ENCODE results near the gene CD1E. TPM values are rescaled to one million over a fixed set of nuclear protein-coding genes. Genes with fewer than 3 reads are reported as not detected.
"Not testable (repeated sequence)": the region's sequence is repeated elsewhere in the genome, so short reads cannot be mapped to it uniquely, and the experiment has no call there.

The CD1E gene
- polyA plus RNA-seq, 1 of the 3 experiments (the other 2 are of a cell fraction) = not detected

- no peak for TF ChIP-seq TCF12 (IDR thresholded peaks at IDR 0.05)
- TF ChIP-seq ELF1 (IDR thresholded peaks at IDR 0.05) = no peak
- TF ChIP-seq IRF3 (IDR thresholded peaks at IDR 0.05; ENCODE audit: low read depth, low read length) = no peak
- no peak for TF ChIP-seq EZH2phosphoT487 (IDR thresholded peaks at IDR 0.05; ENCODE audit: borderline replicate concordance, low read depth)
- TF ChIP-seq, protein P1, sequence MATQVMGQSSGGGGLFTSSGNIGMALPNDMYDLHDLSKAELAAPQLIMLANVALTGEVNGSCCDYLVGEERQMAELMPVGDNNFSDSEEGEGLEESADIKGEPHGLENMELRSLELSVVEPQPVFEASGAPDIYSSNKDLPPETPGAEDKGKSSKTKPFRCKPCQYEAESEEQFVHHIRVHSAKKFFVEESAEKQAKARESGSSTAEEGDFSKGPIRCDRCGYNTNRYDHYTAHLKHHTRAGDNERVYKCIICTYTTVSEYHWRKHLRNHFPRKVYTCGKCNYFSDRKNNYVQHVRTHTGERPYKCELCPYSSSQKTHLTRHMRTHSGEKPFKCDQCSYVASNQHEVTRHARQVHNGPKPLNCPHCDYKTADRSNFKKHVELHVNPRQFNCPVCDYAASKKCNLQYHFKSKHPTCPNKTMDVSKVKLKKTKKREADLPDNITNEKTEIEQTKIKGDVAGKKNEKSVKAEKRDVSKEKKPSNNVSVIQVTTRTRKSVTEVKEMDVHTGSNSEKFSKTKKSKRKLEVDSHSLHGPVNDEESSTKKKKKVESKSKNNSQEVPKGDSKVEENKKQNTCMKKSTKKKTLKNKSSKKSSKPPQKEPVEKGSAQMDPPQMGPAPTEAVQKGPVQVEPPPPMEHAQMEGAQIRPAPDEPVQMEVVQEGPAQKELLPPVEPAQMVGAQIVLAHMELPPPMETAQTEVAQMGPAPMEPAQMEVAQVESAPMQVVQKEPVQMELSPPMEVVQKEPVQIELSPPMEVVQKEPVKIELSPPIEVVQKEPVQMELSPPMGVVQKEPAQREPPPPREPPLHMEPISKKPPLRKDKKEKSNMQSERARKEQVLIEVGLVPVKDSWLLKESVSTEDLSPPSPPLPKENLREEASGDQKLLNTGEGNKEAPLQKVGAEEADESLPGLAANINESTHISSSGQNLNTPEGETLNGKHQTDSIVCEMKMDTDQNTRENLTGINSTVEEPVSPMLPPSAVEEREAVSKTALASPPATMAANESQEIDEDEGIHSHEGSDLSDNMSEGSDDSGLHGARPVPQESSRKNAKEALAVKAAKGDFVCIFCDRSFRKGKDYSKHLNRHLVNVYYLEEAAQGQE (IDR thresholded peaks at IDR 0.05; ENCODE audit: low read depth, low read length) = no peak
- no peak for TF ChIP-seq SMC3 (IDR thresholded peaks at IDR 0.05; ENCODE audit: low read depth, low read length)
- no peak for TF ChIP-seq JUND (IDR thresholded peaks at IDR 0.05)
- TF ChIP-seq USF1 (IDR thresholded peaks at IDR 0.05; ENCODE audit: borderline replicate concordance, low read depth) = no peak
- TF ChIP-seq, protein P2, sequence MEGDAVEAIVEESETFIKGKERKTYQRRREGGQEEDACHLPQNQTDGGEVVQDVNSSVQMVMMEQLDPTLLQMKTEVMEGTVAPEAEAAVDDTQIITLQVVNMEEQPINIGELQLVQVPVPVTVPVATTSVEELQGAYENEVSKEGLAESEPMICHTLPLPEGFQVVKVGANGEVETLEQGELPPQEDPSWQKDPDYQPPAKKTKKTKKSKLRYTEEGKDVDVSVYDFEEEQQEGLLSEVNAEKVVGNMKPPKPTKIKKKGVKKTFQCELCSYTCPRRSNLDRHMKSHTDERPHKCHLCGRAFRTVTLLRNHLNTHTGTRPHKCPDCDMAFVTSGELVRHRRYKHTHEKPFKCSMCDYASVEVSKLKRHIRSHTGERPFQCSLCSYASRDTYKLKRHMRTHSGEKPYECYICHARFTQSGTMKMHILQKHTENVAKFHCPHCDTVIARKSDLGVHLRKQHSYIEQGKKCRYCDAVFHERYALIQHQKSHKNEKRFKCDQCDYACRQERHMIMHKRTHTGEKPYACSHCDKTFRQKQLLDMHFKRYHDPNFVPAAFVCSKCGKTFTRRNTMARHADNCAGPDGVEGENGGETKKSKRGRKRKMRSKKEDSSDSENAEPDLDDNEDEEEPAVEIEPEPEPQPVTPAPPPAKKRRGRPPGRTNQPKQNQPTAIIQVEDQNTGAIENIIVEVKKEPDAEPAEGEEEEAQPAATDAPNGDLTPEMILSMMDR (IDR thresholded peaks at IDR 0.05) = no peak
- TF ChIP-seq NRF1 (IDR thresholded peaks at IDR 0.05; ENCODE audit: low read depth, low read length) = no peak
- no peak overlapping the region for H3K9ac ChIP-seq
- CTCF ChIA-PET = no interaction called here
- 0% methylated on average over 6 of the region's 6 CpGs for WGBS (ENCODE audit: low lambda C conversion rate)
- no peaks in the 10 kb centered on the region for H3F3A ChIP-seq (replicated peaks; ENCODE audit: insufficient read depth)
- no peak for DNase-seq
- H3K36me3 ChIP-seq (replicated peaks in 1 of 2; ENCODE audit: control insufficient read depth in 1 of 2, insufficient read depth in 2 of 2, low read length in 1 of 2) = no peaks in the 10 kb centered on the region
- no peaks in the 10 kb centered on the region for H3K27me3 ChIP-seq (ENCODE audit: insufficient read depth)
- POLR2A ChIA-PET = no interaction called here
- H4K20me1 ChIP-seq (ENCODE audit: insufficient read depth) = no peaks in the 10 kb centered on the region
- H3K4me3 ChIP-seq (ENCODE audit: low read depth in 2 of 2, low read length in 1 of 2) = no peak overlapping the region
- no peak overlapping the region for H2AFZ ChIP-seq (ENCODE audit: low read depth)
- no peaks in the 10 kb centered on the region for H3K79me2 ChIP-seq (ENCODE audit: insufficient read depth)
- no peak overlapping the region for H3K4me2 ChIP-seq
- H3K9me2 ChIP-seq = no peaks in the 10 kb centered on the region
- H3K27ac ChIP-seq (ENCODE audit: low read depth in 2 of 2, low read length in 1 of 2) = no peak overlapping the region
- no peaks in the 10 kb centered on the region for H3K9me3 ChIP-seq
- H3K4me1 ChIP-seq (ENCODE audit: control insufficient read depth in 1 of 2, insufficient read depth in 2 of 2, low read depth in 1 of 2, low read length in 1 of 2) = no peaks in the 10 kb centered on the region
Measured at GRCh38 chr1:158371188-158371953, 17.7 kb downstream of the CD1E start.

DNA sequence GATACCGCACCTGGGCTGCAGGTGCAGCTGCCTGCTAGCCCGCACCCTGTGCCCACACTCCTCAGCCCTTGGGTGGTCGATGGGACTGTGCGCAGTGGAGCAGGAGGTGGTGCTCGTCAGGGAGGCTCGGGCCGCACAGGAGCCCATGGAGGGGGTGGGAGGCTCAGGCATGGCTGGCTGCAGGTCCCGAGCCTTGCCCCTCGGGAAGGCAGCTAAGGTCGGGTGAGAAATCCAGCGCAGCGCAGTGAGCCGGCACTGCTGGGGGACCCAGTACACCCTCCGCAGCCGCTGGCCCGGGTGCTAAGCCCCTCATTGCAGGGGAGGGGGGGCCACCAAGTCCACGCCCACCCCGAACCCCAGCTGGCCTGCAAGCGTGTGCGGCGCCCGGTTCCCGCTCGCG lies 20.4 kb downstream of the CD1E start:
- CTCF ChIA-PET = not testable (repeated sequence)

More for the DNA sequence above, 20.4 kb downstream of the CD1E start:
- not testable (repeated sequence) for H3F3A ChIP-seq (replicated peaks; ENCODE audit: insufficient read depth); H3K27me3 ChIP-seq (ENCODE audit: insufficient read depth); DNase-seq; H3K27ac ChIP-seq (ENCODE audit: low read depth in 2 of 2, low read length in 1 of 2); H3K36me3 ChIP-seq (replicated peaks in 1 of 2; ENCODE audit: control insufficient read depth in 1 of 2, insufficient read depth in 2 of 2, low read length in 1 of 2); H3K4me3 ChIP-seq (ENCODE audit: low read depth in 2 of 2, low read length in 1 of 2); H3K9me2 ChIP-seq; H3K9me3 ChIP-seq; H3K4me1 ChIP-seq (ENCODE audit: control insufficient read depth in 1 of 2, insufficient read depth in 2 of 2, low read depth in 1 of 2, low read length in 1 of 2); H4K20me1 ChIP-seq (ENCODE audit: insufficient read depth); H3K4me2 ChIP-seq; H2AFZ ChIP-seq (ENCODE audit: low read depth); H3K9ac ChIP-seq; H3K79me2 ChIP-seq (ENCODE audit: insufficient read depth)
- 39% methylated on average over 13 of the region's 25 CpGs for WGBS (ENCODE audit: low lambda C conversion rate)
- POLR2A ChIA-PET = interaction anchor here (0.7 kb wide), 1 partner anchor 42 kb away, joined by 4 read pairs; no protein-coding TSS in a partner anchor
